GM18907 (cell line): ENCODE measurements around the gene PLEKHM1.
"Not testable (repeated sequence)": the region's sequence is repeated elsewhere in the genome, so short reads cannot be mapped to it uniquely, and the experiment has no call there.

ENCODE experiments used
- ATAC-seq: cut with Tn5 transposase; IDR thresholded peaks from one replicate; pipeline ENCODE4 v1.9.1; 2021; ENCODE audit warnings: mild to moderate bottlenecking, moderate library complexity; ENCODE audit not compliant: unreplicated experiment

PLEKHM1 gene

DNA sequence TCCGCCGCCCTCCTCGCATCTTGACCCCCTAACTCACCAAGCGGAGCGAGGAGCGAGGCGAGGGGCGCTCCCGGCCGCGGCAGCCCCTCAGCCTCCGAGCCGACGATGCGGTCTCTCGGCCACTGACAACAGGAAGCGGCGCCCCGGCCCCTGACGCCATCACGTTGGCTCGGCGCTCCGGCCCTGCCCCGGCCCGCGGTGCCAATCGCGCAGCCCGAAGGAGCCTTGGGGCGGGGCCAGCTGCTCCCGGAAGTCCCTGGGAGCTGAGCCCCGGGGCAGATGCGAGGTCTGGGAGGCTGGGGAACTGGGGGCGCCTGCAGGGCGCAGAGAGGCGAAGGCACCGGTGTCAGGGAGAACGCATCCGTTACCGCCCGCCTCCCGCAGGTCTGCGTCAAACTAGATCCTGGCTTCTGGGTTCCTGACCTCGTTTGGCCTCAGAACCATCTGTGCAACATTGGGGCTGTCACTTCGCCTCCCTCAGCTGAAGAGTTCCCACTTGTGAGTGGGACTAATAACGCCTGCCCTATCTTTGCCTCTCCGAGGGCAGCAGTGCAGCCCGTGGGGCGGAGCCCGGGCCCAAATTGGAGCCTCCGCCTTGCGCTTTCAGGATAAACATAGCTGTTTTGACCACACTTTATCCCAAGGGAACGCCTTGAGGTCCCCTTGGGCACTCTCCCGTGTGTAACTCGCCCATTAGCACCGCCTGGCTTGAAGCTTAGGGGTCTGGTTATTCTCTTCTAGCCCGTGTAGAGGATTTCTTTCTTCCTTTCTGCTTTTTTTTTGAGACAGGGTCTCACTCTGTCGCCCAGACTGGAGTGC, at the start of gene PLEKHM1:
Gene PLEKHM1, minus strand, starts transcription at position 107 of the 819 bp plus-strand sequence. CDS start 8,237 bp downstream, outside the sequence.
- ATAC-seq, result peak; percentile 93

DNA sequence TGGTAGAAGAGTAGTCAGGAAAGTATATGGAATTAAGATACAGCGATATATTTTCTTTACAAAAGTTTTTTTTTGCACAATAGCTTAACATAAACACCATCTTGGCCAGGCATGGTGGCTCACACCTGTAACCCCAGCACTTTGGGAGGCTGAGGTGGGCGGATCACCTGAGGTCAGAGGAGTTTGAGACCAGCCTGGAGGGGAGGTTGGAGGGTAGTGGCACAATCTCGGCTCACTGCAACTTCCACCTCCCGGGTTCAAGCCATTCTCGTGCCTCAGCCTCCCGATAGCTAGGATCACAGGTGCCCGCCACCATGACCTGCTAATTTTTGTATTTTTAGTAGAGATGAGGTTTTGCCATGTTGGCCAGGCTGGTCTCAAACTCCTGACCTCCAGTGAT, 47.6 kb upstream of the PLEKHM1 start:
- ATAC-seq, result not testable (repeated sequence)

DNA sequence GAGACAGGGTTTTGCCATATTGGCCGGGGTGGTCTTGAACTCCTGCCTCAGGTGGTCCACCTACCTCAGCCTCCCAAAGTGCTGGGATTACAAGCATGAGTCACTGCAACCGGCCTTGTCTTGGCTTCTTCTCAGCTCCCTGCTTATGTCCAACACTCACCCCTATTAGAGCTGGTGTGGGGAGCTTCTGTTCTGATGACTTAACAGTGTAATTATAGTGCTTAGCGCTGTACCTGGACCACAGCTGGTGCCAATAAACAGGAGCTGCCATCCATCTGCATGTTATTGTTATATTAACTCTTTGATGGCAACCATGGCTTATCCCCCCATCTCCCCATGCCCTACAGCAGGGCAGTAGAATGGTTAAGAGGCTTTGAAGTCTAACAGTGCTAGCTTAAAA, 15.6 kb upstream of the PLEKHM1 start:
- ATAC-seq, result not testable (repeated sequence)

DNA sequence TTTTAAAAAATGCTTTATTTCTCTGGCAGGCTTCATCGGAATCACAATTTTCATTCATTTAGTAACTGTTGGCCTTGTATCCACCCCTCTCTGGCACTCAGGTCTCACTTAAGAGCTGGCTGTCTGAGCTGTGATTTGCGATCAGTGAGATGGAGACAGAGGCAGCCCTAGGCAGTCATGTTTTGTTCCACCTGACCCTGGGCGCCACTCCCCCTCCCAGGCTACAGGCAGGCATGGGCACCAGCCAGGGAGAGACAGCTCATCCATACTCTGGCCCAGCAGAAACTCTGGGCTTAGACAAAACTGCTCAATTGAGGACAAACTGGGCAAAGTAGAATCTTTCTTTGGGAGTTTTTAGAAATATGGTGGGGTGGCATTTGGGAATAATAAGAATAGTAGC, 14.7 kb upstream of the PLEKHM1 start:
- ATAC-seq, result not testable (repeated sequence)

DNA sequence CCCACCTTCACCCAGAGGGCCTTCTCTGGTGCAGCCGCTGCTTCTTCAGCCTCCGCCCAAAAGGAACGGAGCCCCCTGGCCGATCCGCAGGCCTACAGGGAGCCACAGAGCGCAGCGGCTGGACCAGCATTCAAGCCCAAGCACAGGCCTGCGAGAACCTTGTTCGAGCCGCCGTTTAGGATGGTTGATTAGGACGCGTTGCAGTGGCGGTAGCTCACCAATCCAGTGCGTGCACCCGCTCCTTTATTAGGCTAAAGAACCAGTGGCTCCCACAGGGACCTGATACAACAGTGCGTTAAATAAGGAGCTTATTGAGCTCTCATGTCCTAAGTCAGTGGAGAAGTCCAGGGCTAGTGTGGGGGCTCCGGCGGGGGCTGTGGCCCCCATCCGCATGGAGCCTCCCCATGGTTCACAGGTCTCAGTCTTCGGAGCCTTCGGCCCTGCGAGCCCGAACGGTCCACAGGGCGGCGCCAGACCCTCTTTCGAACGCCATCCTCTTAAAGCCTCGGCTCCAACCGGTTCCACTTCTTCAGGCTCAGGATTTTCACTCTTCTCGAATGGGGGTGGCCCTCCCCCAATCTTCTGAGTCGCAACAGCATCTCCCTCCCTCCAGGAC, 10.7 kb upstream of the PLEKHM1 start:
- not testable (repeated sequence) for ATAC-seq

DNA sequence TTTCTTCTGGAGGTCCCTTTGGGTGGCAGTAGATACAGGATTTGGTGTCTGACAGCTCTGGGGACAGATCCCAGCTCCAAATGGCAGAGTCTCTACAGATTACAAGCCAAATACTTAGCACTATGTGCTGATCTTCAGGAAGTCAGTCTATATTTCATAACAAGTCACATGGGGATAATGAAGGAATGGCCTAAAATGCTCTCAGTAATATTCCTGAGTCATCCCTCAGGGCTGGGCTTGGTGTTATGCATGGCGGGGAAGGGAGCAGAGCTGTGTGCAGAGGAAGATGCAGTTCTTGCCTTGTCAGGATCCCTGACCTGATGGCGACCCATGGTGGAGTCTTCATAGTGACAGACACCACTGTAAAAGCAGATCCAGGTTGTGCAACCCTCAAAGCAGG, 10.0 kb upstream of the PLEKHM1 start:
- not testable (repeated sequence) for ATAC-seq

DNA sequence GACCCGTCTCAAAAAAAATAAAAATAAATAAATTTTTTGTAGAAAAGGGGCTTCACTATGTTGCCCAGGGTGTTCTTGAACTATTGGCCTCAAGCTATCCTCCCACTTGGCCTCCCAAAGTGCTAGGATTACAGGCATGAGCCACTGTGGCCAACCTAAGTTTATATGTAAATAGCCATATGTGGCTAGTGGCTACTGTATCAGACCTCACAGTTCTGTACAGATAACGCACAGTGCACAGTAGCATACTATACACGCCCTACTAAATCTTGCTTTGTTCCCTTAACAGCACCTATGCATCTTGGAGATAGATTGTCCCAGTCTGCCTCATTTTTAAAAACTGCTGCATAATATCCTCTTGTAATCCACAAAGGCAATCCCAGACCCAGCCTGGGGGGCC, 8.7 kb upstream of the PLEKHM1 start:
- not testable (repeated sequence) for ATAC-seq

DNA sequence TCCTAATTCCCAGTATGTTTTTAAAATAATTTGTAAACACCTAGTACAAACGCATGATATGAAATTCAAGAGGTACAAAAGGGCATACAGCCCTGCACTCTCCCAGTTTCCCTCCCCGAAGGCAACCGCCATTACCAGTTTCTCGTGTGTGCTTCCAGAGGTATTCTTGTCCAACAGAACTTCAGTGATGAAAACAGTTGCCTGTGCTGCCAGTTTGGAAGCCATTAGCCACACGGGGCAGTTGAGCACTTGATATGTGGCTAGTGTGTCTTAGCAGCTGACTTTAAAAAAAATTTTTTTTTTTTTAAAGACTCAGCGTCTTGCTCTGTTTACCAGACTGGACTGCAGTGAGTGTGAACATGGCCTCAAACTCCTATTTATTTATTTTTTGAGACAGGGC, 7.9 kb upstream of the PLEKHM1 start:
- not testable (repeated sequence) for ATAC-seq

DNA sequence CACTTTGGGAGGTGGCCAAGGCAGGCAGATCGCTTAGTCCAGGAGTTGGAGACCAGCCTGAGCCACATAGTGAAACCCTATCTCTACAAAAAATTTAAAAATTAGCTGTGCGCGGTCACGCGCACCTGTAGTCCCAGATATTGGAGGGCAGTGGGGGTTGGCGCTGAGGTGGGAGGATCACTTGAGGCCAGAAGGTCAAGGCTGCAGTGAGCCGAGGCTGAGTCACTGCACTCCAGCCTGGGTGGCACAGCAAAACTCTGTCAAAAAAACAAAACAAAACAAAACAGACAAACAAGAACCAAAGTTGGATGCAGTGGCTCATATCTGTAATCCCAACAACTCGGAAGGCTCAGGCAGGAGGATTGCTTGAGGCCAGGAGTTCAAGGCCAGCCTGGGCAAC, 6.9 kb upstream of the PLEKHM1 start:
- ATAC-seq, result not testable (repeated sequence)

DNA sequence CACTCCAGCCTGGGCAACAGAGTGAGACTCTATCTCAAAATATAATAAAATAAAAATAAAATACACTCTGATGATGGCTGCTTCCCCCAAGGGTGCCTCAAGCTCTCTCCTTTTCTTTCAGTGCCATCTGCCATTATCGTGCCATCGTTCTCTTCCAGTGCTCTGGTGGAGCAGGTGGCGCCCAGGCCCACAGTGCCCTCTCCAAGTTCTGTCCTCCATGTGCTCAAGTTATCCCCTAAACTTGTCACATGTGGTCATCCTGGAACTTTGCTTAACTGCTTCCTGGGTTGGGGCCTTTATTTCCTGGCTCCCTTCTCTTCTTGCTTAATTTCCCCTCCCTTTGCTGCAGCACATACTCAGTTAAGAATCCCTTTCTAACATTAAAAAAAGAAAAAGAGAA, 6.0 kb upstream of the PLEKHM1 start:
- not testable (repeated sequence) for ATAC-seq

DNA sequence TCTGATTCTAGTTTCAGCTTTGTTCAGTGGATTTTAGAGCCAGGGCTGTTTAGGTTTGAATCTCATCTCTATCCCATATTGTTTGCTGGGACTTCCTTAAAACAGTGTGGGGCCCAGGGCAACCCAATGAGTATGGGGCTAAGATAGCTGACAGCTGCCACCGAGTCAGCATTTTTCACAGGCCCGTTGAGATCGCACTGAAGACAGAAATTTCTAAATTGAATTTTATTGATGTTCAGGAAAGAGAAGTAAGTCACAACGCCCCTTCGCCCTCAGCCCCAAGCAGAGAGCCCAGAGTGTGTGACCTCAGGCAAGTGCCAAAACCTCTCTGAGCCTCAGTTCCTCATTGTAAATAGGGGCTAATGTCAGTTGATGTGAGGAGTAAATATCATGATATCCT, 4.0 kb upstream of the PLEKHM1 start:
- not testable (repeated sequence) for ATAC-seq

DNA sequence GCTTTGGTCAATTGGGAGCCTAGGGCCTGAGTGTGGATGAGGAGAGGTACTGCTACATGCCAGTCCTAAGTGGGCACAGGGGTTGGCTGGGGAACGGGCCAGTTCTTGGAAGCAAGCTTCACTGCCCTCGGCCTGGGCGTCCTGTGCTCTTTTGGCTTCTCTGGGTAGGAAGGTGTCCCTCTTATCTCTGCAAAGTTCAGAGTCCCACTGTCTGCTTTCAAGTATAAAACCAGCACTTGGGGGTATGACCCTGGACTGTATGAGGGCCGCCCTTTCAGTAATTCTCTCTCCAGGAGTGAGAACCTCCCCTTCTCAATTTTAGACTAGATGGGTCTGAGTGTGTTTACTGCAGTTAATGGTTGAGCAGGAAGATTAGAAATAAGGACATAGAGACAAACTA, 1.6 kb upstream of the PLEKHM1 start:
- not testable (repeated sequence) for ATAC-seq

DNA sequence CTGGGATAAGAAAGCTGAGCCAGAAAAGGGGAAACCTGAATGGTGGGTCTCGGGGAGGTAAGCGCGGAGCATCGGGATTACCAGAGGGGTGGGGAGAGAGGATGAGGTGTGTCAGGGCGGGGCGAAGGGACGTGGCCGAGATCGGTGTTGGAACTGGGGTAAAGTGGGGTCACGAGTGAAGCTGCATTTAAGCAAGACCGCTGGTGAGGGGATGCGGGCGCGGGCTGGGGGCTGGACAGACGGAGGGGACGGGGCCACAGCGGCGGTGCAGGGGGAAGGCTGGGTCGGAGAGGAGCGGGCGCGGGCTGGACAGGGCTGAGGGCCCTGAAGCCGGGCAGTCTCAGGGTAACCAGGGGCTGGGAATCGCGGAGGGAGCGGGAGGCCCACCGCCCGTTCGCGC, 323 bp downstream of the PLEKHM1 start:
- ATAC-seq, result peak; percentile 29

DNA sequence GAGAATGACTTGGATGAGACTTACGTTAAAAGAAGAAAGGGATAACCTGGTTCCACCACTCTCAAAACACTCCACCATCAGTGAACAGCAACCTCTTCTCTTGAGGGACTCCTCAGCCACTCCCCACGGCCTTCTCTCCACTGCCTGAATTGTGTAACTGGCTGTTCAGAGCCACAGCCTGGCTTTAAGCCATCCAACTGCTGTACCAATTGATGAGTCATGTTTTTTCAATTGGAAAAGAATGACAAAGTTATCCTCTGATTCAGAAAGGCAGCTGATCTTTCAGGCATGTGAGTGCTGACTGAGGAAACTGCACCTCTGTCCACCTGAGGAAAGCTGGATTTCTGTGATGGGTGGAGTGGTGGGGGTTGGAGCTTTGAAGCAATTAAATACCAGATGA, 2.8 kb downstream of the PLEKHM1 start:
- ATAC-seq, result not testable (repeated sequence)

DNA sequence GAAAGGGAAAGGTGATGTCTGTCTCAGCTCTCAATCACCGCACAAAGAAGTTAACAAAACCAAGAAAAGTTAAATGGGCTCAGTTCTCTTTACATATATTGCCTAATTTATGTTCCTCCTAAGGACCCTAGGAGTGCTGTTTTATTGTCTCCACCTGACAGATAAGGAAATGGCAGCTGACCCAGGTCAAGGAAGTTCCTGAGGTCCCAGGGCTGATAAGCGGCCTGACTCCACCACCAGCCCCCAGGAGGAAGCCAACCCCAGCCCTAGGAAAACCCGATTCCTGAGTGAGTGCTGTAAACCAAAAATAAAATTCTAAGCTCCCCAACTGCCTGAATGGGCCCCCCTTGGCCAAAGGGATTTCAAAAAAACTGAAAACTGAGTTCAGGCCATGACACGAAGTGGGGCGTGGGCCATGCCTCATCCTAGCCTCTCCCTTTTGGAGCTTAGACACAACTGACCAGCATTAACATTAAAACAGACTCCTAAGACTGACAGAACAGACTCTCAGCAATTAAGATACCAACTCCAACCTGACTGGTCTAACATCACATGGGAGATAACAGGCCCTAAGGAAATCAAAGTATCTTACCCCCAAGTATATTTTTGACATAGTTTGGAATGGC, 6.8 kb downstream of the PLEKHM1 start:
- ATAC-seq, result not testable (repeated sequence)

DNA sequence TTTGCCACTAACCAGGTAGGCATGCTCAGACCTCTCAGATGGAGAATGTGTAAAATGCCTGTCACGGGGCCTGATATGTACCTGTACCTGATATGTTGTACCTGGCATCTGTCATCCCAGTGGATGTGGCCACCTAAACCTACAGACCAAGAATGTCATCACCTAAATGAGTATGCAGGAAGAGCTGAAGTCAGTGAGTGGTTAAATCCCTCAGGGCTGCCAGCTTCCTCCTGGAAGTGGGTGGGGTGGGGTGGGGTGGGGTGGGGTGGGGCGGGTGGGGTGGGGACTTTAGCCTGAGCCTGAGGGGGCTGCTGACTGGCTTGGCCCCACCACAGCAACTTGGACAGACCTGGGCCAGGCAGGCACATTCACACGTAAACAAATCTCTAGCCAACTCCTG, 7.3 kb downstream of the PLEKHM1 start:
- not testable (repeated sequence) for ATAC-seq

DNA sequence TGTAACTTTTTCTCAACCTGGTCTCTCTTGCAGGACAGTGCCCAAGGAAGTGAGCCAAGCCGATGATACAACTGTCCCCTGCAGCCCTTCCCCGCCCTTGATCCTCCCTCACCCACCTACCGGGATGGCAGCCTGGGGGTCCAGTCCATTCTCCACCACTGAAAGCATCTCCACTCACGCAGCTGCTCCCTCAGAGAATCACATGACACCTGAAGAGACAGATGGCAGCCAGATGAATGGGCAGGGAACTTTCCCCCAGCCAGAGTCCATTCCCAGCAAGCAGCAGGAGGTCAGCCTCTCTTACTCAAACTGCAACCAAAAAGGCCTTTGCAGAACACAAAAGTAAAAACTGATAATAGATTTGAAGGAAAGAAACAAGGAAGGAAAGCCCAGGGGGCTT, 8.2 kb downstream of the PLEKHM1 start:
- not testable (repeated sequence) for ATAC-seq

DNA sequence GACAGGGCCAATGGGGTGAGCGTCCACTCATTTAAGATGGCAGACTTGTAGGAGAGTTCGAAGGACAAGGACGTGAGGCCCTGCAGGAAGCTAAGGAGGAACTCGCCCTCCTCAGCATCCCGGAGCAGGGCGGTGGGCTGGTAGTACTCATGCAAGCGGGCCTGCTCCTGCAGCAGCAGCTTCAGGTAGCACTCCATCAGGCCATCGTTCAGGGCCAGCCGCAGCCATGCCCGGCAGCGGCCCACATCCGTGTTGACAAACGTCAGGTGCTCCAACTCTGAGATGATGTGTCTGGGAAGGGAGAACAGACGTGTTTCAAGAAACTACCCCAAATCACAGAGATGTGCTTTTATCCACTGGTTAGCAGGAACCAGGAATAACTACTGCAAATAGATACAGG, 15.1 kb downstream of the PLEKHM1 start:
- not testable (repeated sequence) for ATAC-seq

DNA sequence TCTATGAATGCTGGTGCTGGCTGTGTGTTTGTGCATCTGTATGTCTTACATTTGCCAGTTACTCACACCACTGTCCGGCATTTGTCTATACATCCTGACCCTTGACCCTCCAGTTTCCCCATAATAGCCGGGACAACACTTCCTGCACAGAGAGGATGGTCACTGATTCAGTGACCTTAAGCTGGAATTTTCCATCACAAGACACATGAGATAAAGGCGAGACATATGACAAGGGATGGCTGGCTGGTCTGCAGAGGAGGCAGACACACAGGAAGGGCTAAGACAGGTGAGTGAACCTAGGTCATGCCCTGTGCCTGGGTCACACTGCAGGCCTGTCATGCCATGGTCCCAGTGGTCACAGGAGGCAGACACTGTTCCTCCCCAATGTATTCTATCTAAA, 18.3 kb downstream of the PLEKHM1 start:
- ATAC-seq, result not testable (repeated sequence)

DNA sequence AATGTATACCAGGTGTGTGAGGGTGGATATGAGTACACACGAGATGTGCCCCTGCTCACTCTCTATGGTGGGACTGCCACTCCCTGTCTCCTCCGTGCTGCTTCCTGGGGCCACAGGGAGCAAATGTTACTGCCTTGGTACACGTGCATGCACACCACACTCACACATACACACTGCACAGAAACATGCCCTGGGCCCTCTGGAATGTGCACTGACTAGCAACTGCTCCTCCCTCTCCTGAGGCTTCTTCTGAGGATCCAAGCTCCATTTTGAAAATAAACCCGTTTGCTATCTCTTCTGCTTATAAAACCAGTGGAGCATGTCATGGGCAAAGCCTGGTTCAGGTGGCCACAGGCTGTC, 21.3 kb downstream of the PLEKHM1 start:
- ATAC-seq, result not testable (repeated sequence)

DNA sequence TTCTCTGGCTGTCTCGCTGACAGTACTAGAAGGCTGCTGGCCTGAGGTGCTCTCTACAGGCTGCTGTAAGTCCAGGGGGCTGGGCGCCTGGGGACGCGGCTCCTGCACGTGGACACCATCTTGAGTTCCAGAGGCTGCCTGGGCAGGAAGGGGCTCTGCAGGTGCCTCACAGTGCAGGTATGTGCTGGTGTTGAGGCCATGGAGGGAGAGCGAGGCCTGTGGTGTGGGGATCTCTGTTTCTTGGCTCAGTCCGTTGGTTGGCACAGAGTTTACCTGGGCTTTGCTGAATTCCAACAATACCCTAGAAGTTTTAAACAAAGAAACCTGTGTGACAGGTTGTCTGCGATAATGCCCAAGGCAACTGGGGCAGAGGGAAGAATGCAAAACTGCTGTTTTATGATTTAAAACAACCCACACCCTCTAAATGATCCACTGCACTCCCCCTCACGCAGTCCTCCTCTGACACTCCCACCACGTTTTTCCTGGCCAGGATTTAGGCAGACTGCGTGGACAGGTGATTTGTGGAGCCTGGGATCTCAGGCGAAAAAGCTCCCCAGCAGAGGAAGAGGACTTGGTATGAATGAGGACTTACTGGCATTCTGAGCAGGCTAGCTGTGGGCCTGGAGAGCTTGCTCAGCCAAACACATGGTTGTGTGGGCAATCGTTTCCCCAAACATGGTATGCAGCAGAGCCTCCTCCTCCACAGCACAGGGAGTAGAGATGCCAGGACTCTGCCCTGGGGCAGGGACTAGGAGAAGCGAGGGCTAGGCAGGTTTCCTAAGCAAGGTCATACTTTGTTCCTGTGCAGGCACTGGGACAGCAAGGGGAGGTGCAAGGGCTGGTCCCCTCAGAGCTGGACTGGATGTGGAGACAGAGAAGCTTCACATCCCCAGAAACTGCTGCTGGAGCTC, 22.0 kb downstream of the PLEKHM1 start:
- not testable (repeated sequence) for ATAC-seq
